CD4-positive, CD25-positive, alpha-beta regulatory T cell (primary cell): ENCODE data around the gene HECTD4. TPM values are rescaled to one million over a fixed set of nuclear protein-coding genes. Genes with fewer than 3 reads are reported as not detected.
A peak's percentile ranks its signal among the peaks of the same experiment; 100 is the strongest.

Experiments
- ATAC-seq, 2 donors: fragments of 150-1000 bp; cut with Tn5 transposase; one replicate each; pipeline ENCODE4 v1.10.0; 2021; ENCODE audit warnings: low read depth in 2 of 2, moderate number of reproducible peaks in 2 of 2, moderate library complexity in 1 of 2
- DNase-seq, 3 donors: peaks; one replicate each; pipeline versions ENCODE4 v3.0.0 to v3.0.0-alpha.2; 2012 to 2022; ENCODE audit warnings: mixed read lengths in 1 of 3
- H3K27ac ChIP-seq: one replicate; pipeline ENCODE4 v1.7.0; 2013; ENCODE audit warnings: mild to moderate bottlenecking, low read length; ENCODE audit not compliant: insufficient read depth, poor library complexity, severe bottlenecking
- H3K27me3 ChIP-seq: one replicate; pipeline ENCODE4 v1.7.0; 2013; ENCODE audit warnings: low read length; ENCODE audit not compliant: control insufficient read depth, insufficient read depth
- H3K36me3 ChIP-seq: one replicate; pipeline ENCODE4 v1.7.0; 2013; ENCODE audit warnings: mild to moderate bottlenecking, low read length, moderate library complexity; ENCODE audit not compliant: control insufficient read depth, insufficient read depth
- H3K4me1 ChIP-seq: 2 replicates; pipeline ENCODE4 v1.7.0; 2013; ENCODE audit warnings: mild to moderate bottlenecking, low read length; ENCODE audit not compliant: insufficient read depth, control insufficient read depth, poor library complexity, severe bottlenecking
- H3K4me3 ChIP-seq: one replicate; pipeline ENCODE4 v1.7.0; 2013; ENCODE audit warnings: low read depth, mild to moderate bottlenecking, low read length, moderate library complexity
- H3K9me3 ChIP-seq, 2 experiments: 1 replicate in 1 of 2; 2 replicates in 1 of 2; pipeline ENCODE4 v1.7.0; 2013; ENCODE audit warnings: low read length in 2 of 2, mild to moderate bottlenecking in 1 of 2, moderate library complexity in 1 of 2; ENCODE audit not compliant: control insufficient read depth in 2 of 2
- H3K27ac Mint-ChIP-seq, 3 donors: one replicate each; pipeline ENCODE4 v1.8.0; 2020 to 2022; ENCODE audit warnings: mild to moderate bottlenecking in 3 of 3, mixed read lengths in 3 of 3, moderate library complexity in 2 of 3
- H3K27me3 Mint-ChIP-seq: one replicate; pipeline ENCODE4 v1.8.0; 2022; ENCODE audit warnings: mild to moderate bottlenecking, mixed read lengths
- H3K36me3 Mint-ChIP-seq: one replicate; pipeline ENCODE4 v1.8.0; 2020; ENCODE audit warnings: mixed read lengths
- H3K4me1 Mint-ChIP-seq, 4 donors: one replicate each; pipeline ENCODE4 v1.8.0; 2020 to 2022; ENCODE audit warnings: mixed read lengths in 4 of 4, mild to moderate bottlenecking in 1 of 4
- H3K4me3 Mint-ChIP-seq, 4 donors: one replicate each; pipeline ENCODE4 v1.8.0; 2020 to 2022; ENCODE audit warnings: mild to moderate bottlenecking in 4 of 4, mixed read lengths in 4 of 4, moderate library complexity in 3 of 4
- H3K9me3 Mint-ChIP-seq, 7 donors: one replicate each; pipeline ENCODE4 v1.8.0; 2020 to 2022; ENCODE audit warnings: mixed read lengths in 7 of 7, mild to moderate bottlenecking in 3 of 7, moderate library complexity in 2 of 7
- polyA plus RNA-seq, 4 donors: library from polyadenylated mRNA; unstranded; fragments of 300-500 nt; fragmentation: Illumina TruSeq; gene quantifications; one replicate each; pipeline ENCODE4 v1.2.3, GENCODE V29; 2021
- total RNA-seq: library from RNA; stranded (reverse); gene quantifications from one replicate; pipeline ENCODE4 v1.2.3, GENCODE V29; 2022

The HECTD4 gene
- total and polyA plus RNA-seq, 5 donors from 2014 or later: 2.1 to 59.3 (median 2.7) TPM

DNA sequence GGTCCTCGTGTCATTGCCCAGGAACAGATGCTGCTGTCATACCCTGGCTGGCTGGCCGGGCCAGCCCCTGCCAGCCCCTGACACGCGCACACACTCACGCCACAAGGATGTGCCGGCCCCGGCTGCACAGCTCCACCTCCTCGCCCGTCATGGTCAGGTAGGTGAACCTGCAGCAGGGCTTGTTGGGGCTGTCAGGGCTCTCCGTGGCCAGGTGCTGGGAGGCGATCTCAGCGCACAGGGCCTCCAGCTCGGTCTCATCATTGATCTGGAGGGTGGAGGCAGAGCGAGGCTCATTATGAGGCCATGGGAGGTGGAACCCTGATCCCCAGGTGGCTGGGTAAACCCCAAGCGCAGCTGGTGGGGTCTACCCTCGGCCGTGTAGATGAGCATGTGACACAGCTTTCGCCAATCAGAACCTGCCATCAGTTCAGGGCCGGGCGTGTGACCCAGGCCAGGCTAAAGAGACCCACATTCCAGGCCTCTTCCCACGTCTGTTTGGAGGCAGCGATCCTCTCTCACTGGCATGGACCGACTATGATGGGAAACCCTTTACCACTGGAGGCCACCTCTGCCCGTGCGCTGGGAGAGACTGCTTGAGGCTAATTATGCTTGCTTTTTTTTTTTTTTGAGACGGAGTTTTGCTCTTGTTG is 218.1 kb downstream of the HECTD4 start:
- ATAC-seq (no peak), DNase-seq (no peak)
- Mint-ChIP-seq H3K9me3 (peaks cover 0 to 10% (median 0%) of the 10 kb centered on the region in 7 donors), H3K27me3 (no peaks in the 10 kb centered on the region), H3K36me3 (peaks cover 25% of the 10 kb centered on the region), H3K4me3 (no peak overlapping the region), H3K27ac (peak overlapping the region in 1 of 3 donors; percentile 87), H3K4me1 (peaks cover 6 to 15% (median 8%) of the 10 kb centered on the region in 4 donors)
- peaks cover 4% of the 10 kb centered on the region for H3K4me1 ChIP-seq
- H3K27ac ChIP-seq: no peak overlapping the region
- H3K27me3 ChIP-seq: no peaks in the 10 kb centered on the region
- H3K9me3 ChIP-seq: peaks cover 0 to 9% of the 10 kb centered on the region in 2 experiments
- H3K4me3 ChIP-seq: no peak overlapping the region
- peaks cover 4% of the 10 kb centered on the region for H3K36me3 ChIP-seq

- Mint-ChIP-seq H3K27me3 (no peaks in the 10 kb centered on the region), H3K4me1 (peaks cover 6 to 22% (median 12%) of the 10 kb centered on the region in 4 donors), H3K27ac (peak overlapping the region in 1 of 3 donors; percentile 87), H3K36me3 (peaks cover 28% of the 10 kb centered on the region), H3K4me3 (no peak overlapping the region), H3K9me3 (peaks cover 0 to 15% (median 2%) of the 10 kb centered on the region in 7 donors)
- ATAC-seq: no peak
- Histone ChIP-seq H3K4me1 (peaks cover 8% of the 10 kb centered on the region), H3K27me3 (no peaks in the 10 kb centered on the region), H3K9me3 (peaks cover 0 to 10% of the 10 kb centered on the region in 2 experiments), H3K36me3 (peaks cover 4% of the 10 kb centered on the region), H3K27ac (no peak overlapping the region), H3K4me3 (no peak overlapping the region)
- DNase-seq: no peak
Measured at GRCh38 chr12:112163471-112163991, 218.7 kb downstream of the HECTD4 start.

- Histone ChIP-seq H3K4me1 (peaks cover 13% of the 10 kb centered on the region), H3K9me3 (peaks cover 2 to 14% of the 10 kb centered on the region in 2 experiments), H3K36me3 (peaks cover 4% of the 10 kb centered on the region), H3K27me3 (no peaks in the 10 kb centered on the region), H3K27ac (no peak overlapping the region), H3K4me3 (no peak overlapping the region)
- peaks cover 32% of the 10 kb centered on the region for H3K36me3 Mint-ChIP-seq
- ATAC-seq (no peak), DNase-seq (no peak)
- H3K4me1 Mint-ChIP-seq: peaks cover 9 to 26% (median 17%) of the 10 kb centered on the region in 4 donors
- H3K4me3 Mint-ChIP-seq: no peak overlapping the region
- peaks cover 0 to 20% (median 3%) of the 10 kb centered on the region in 7 donors for H3K9me3 Mint-ChIP-seq
- no peak overlapping the region for H3K27ac Mint-ChIP-seq
- H3K27me3 Mint-ChIP-seq: no peaks in the 10 kb centered on the region
Measured at GRCh38 chr12:112163056-112163455, 219.2 kb downstream of the HECTD4 start.

GRCh38 chr12:112162241-112162790 is 219.9 kb downstream of the HECTD4 start:
- H3K4me3 Mint-ChIP-seq: no peak overlapping the region
- DNase-seq: no peak
- H3K4me1 Mint-ChIP-seq: peaks cover 12 to 33% (median 23%) of the 10 kb centered on the region in 4 donors
- peaks cover 3 to 27% (median 6%) of the 10 kb centered on the region in 7 donors for H3K9me3 Mint-ChIP-seq
- peak overlapping the region; percentile 69 to 88 (median 71) for H3K27ac Mint-ChIP-seq
- H3K36me3 ChIP-seq: peaks cover 4% of the 10 kb centered on the region
- H3K36me3 Mint-ChIP-seq: peaks cover 40% of the 10 kb centered on the region
- no peak overlapping the region for H3K4me3 ChIP-seq
- no peak overlapping the region for H3K27ac ChIP-seq
- peaks cover 3 to 16% of the 10 kb centered on the region in 2 experiments for H3K9me3 ChIP-seq
- no peak for ATAC-seq
- peaks cover 15% of the 10 kb centered on the region for H3K4me1 ChIP-seq
- H3K27me3 ChIP-seq: no peaks in the 10 kb centered on the region
- no peaks in the 10 kb centered on the region for H3K27me3 Mint-ChIP-seq

DNA sequence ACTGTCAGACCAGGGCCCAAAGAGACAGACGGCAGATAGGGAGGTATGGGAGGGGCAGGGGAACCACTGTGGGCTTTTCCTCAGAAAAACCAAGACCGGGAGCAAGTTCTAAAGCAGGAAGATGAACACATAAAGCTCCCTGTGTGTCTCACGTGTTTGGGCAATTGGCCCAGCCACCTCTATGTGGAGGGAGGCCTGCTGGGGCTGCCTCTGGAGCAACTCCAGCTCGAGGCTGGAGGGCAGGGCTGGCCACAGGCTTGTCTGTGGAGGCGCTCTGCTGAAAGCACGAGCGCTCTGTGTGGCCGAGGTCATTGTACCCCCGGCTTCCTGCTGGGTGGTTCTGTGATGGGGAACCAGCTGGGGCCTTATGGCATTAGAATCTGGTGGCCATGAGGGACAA is 220.5 kb downstream of the HECTD4 start:
- H3K36me3 Mint-ChIP-seq: peaks cover 46% of the 10 kb centered on the region
- Histone ChIP-seq H3K27me3 (no peaks in the 10 kb centered on the region), H3K9me3 (peaks cover 3 to 16% of the 10 kb centered on the region in 2 experiments), H3K36me3 (peaks cover 4% of the 10 kb centered on the region), H3K4me1 (peaks cover 15% of the 10 kb centered on the region), H3K4me3 (no peak overlapping the region), H3K27ac (no peak overlapping the region)
- ATAC-seq (no peak), DNase-seq (no peak)
- no peaks in the 10 kb centered on the region for H3K27me3 Mint-ChIP-seq
- no peak overlapping the region for H3K4me3 Mint-ChIP-seq
- H3K27ac Mint-ChIP-seq: peak overlapping the region; percentile 43 to 88 (median 80)
- peaks cover 3 to 33% (median 6%) of the 10 kb centered on the region in 7 donors for H3K9me3 Mint-ChIP-seq
- peaks cover 16 to 38% (median 26%) of the 10 kb centered on the region in 4 donors for H3K4me1 Mint-ChIP-seq

- no peak for ATAC-seq
- H3K27ac Mint-ChIP-seq: peak overlapping the region in 2 of 3 donors; percentile 85 to 88
- H3K4me3 Mint-ChIP-seq: peak overlapping the region in 1 of 4 donors; percentile 38
- H3K27me3 Mint-ChIP-seq: no peaks in the 10 kb centered on the region
- H3K27ac ChIP-seq: no peak overlapping the region
- H3K4me1 ChIP-seq: peaks cover 15% of the 10 kb centered on the region
- peaks cover 6 to 43% (median 11%) of the 10 kb centered on the region in 7 donors for H3K9me3 Mint-ChIP-seq
- peaks cover 55% of the 10 kb centered on the region for H3K36me3 Mint-ChIP-seq
- no peak for DNase-seq
- H3K4me1 Mint-ChIP-seq: peaks cover 16 to 46% (median 32%) of the 10 kb centered on the region in 4 donors
- H3K4me3 ChIP-seq: no peak overlapping the region
- H3K36me3 ChIP-seq: peaks cover 4% of the 10 kb centered on the region
- no peaks in the 10 kb centered on the region for H3K27me3 ChIP-seq
- H3K9me3 ChIP-seq: peaks cover 3 to 16% of the 10 kb centered on the region in 2 experiments
Measured at GRCh38 chr12:112160611-112161010, 221.6 kb downstream of the HECTD4 start.

- Mint-ChIP-seq H3K36me3 (peaks cover 66% of the 10 kb centered on the region), H3K27ac (peak overlapping the region; percentile 75 to 94 (median 88)), H3K27me3 (no peaks in the 10 kb centered on the region), H3K4me3 (peak overlapping the region; percentile 32 to 69 (median 64)), H3K4me1 (peaks cover 19 to 50% (median 35%) of the 10 kb centered on the region in 4 donors), H3K9me3 (peaks cover 6 to 50% (median 11%) of the 10 kb centered on the region in 7 donors)
- ATAC-seq (no peak), DNase-seq (no peak)
- no peaks in the 10 kb centered on the region for H3K27me3 ChIP-seq
- H3K9me3 ChIP-seq: peaks cover 3 to 16% of the 10 kb centered on the region in 2 experiments
- peak overlapping the region; percentile 55 for H3K27ac ChIP-seq
- peaks cover 5% of the 10 kb centered on the region for H3K36me3 ChIP-seq
- H3K4me1 ChIP-seq: peaks cover 15% of the 10 kb centered on the region
- H3K4me3 ChIP-seq: peak overlapping the region; percentile 26
Measured at GRCh38 chr12:112159146-112159541, 223.1 kb downstream of the HECTD4 start.
